GM21367 (cell line): ENCODE results near the gene BORCS5.
A peak's percentile ranks its signal among the peaks of the same experiment; 100 is the strongest.
"Not testable (repeated sequence)": the region's sequence is repeated elsewhere in the genome, so short reads cannot be mapped to it uniquely, and the experiment has no call there.

Experiments
- ATAC-seq: cut with Tn5 transposase; IDR thresholded peaks from one replicate; pipeline ENCODE4 v1.9.1; 2021; ENCODE audit not compliant: unreplicated experiment

The BORCS5 gene

GRCh38 chr12:12482150-12482761 lies 125.4 kb downstream of the BORCS5 start:
- ATAC-seq: no peak

- ATAC-seq: no peak
These were observed 126.1 kb downstream of the BORCS5 start for GRCh38 chr12:12482959-12483358.

- ATAC-seq: no peak
These were observed 126.6 kb downstream of the BORCS5 start for GRCh38 chr12:12483438-12483837.

GRCh38 chr12:12486661-12487240 lies 129.9 kb downstream of the BORCS5 start:
- peak; percentile 69 for ATAC-seq

GRCh38 chr12:12487490-12487889 lies 130.6 kb downstream of the BORCS5 start:
- no peak for ATAC-seq

- no peak for ATAC-seq
These were observed 131.4 kb downstream of the BORCS5 start for GRCh38 chr12:12488296-12488695.

- ATAC-seq: no peak
These were observed 132.1 kb downstream of the BORCS5 start for GRCh38 chr12:12488823-12489550.

GRCh38 chr12:12491606-12492005 lies 134.7 kb downstream of the BORCS5 start:
- no peak for ATAC-seq

- ATAC-seq: no peak
These were observed 135.7 kb downstream of the BORCS5 start for GRCh38 chr12:12492547-12492946.

- ATAC-seq: no peak
These were observed 138.7 kb downstream of the BORCS5 start for GRCh38 chr12:12495536-12495935.

- ATAC-seq: no peak
These were observed 141.3 kb downstream of the BORCS5 start for GRCh38 chr12:12498210-12498609.

- no peak for ATAC-seq
These were observed 143.2 kb downstream of the BORCS5 start for GRCh38 chr12:12499909-12500604.

- no peak for ATAC-seq
These were observed 144.2 kb downstream of the BORCS5 start for GRCh38 chr12:12501121-12501520.

GRCh38 chr12:12502130-12502814 lies 145.4 kb downstream of the BORCS5 start:
- not testable (repeated sequence) for ATAC-seq

- no peak for ATAC-seq
These were observed 145.9 kb downstream of the BORCS5 start for GRCh38 chr12:12502815-12503151.

- ATAC-seq: no peak
These were observed 146.7 kb downstream of the BORCS5 start for GRCh38 chr12:12503384-12504078.

- ATAC-seq: peak; percentile 82
These were observed 148.9 kb downstream of the BORCS5 start for GRCh38 chr12:12505544-12506495.

GRCh38 chr12:12506496-12506890 lies 149.6 kb downstream of the BORCS5 start:
- no peak for ATAC-seq

GRCh38 chr12:12507121-12507520 lies 150.2 kb downstream of the BORCS5 start:
- no peak for ATAC-seq

GRCh38 chr12:12508612-12509011 lies 151.7 kb downstream of the BORCS5 start:
- no peak for ATAC-seq
